ENCODE measurements around the gene ZBTB46.
"Not testable (repeated sequence)": the region's sequence is repeated elsewhere in the genome, so short reads cannot be mapped to it uniquely, and the experiment has no call there.

GRCh38 chr20:63800411-63800810, 30.7 kb downstream of the ZBTB46 start:
- not testable (repeated sequence) for TF ChIP-seq CTCF, POLR2A, EP300 (IDR thresholded peaks at IDR 0.05)
